ENCODE data around the gene SLC22A5.

DNA sequence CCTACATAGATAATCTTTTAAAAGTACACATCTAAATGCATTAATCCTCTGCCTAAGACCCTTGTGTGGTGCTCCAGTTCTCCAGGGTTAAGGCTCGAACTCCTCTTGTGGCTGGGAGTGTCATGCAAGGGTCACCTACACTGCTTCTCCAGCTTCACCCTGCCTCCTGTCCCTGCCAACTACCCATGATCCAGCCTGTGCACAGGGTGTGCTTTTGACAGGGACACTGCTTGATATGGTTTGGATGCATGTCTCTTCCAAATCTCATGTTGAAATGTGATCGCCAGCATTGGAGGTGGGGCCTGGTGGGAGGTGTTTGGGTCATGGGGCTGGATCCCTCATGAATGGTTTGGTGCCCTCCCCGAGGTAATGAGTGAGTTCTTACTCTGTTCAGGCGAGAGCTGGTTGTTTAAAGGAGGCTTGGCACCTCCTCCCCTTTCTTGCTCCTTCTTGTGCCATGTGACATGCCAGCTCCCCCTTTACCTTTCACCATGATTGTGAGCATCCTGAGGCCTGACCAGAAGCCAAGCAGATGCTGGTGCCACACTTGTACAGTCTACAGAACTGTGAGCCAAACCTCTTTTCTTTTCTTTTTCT lies 48.5 kb downstream of the SLC22A5 start:
- TF ChIP-seq, protein P1, sequence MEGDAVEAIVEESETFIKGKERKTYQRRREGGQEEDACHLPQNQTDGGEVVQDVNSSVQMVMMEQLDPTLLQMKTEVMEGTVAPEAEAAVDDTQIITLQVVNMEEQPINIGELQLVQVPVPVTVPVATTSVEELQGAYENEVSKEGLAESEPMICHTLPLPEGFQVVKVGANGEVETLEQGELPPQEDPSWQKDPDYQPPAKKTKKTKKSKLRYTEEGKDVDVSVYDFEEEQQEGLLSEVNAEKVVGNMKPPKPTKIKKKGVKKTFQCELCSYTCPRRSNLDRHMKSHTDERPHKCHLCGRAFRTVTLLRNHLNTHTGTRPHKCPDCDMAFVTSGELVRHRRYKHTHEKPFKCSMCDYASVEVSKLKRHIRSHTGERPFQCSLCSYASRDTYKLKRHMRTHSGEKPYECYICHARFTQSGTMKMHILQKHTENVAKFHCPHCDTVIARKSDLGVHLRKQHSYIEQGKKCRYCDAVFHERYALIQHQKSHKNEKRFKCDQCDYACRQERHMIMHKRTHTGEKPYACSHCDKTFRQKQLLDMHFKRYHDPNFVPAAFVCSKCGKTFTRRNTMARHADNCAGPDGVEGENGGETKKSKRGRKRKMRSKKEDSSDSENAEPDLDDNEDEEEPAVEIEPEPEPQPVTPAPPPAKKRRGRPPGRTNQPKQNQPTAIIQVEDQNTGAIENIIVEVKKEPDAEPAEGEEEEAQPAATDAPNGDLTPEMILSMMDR (IDR thresholded peaks at IDR 0.05; ENCODE audit: low read depth, low read length, poor library complexity, severe bottlenecking) = no peak
- TF ChIP-seq EZH2phosphoT487 (IDR thresholded peaks at IDR 0.05; ENCODE audit: borderline replicate concordance, low read length) = no peak
